T-cell (primary cell): ENCODE data around the gene SSC5D. TPM values are rescaled to one million over a fixed set of nuclear protein-coding genes. Genes with fewer than 3 reads are reported as not detected.
A peak's percentile ranks its signal among the peaks of the same experiment; 100 is the strongest.
"Not testable (repeated sequence)": the region's sequence is repeated elsewhere in the genome, so short reads cannot be mapped to it uniquely, and the experiment has no call there.

Source experiments
- ATAC-seq, 4 experiments: fragments of 200-7000 bp in 3 of 4; fragments of 150-1000 bp in 1 of 4; cut with Tn5 transposase; replicated peaks in 1 of 4; 1 replicate in 3 of 4; 2 replicates in 1 of 4; pipeline ENCODE4 v1.10.0; 2021; ENCODE audit warnings: moderate library complexity in 3 of 4, mild to moderate bottlenecking in 2 of 4, moderate number of reproducible peaks in 1 of 4
- CTCF ChIA-PET, 2 donors: fragments of 300-600 bp; sonication (Branson Sonifier 250); formaldehyde crosslinking; loops; one replicate each; lab custom pipeline; 2022; ENCODE audit warnings: antibody characterized with exemption in 2 of 2; lab: Charles Lee
- POLR2A ChIA-PET, 2 donors: fragments of 300-600 bp; sonication (Branson Sonifier 250); formaldehyde crosslinking; loops; one replicate each; lab custom pipeline; 2022; ENCODE audit warnings: antibody characterized with exemption in 2 of 2; lab: Charles Lee
- DNase-seq, 35 experiments: peaks; one replicate each; pipeline versions ENCODE4 v3.0.0 to v3.0.0-alpha.2; 2013 to 2023
- H3K27ac ChIP-seq: one replicate; pipeline ENCODE4 v1.5.1; 2013; ENCODE audit warnings: low read length
- H3K27me3 ChIP-seq, 2 experiments: replicated peaks in 1 of 2; 1 replicate in 1 of 2; 2 replicates in 1 of 2; pipeline versions ENCODE4 v1.6.1 to v1.7.0; 2013; ENCODE audit warnings: low read length in 1 of 2, mixed read lengths in 1 of 2; ENCODE audit not compliant: control insufficient read depth in 2 of 2, insufficient read depth in 2 of 2; ENCODE audit errors: extremely low read depth in 1 of 2
- H3K36me3 ChIP-seq, 2 donors: 1 replicate in 1 of 2; 2 replicates in 1 of 2; pipeline versions ENCODE4 v1.6.1 to v1.7.0; 2013; ENCODE audit warnings: low read length in 1 of 2; ENCODE audit not compliant: control insufficient read depth in 2 of 2, insufficient read depth in 1 of 2; ENCODE audit errors: extremely low read depth in 1 of 2
- H3K4me1 ChIP-seq, 2 experiments: 1 replicate in 1 of 2; 2 replicates in 1 of 2; pipeline versions ENCODE4 v1.6.1 to v1.7.0; 2013; ENCODE audit warnings: low read length in 2 of 2, mixed read lengths in 1 of 2; ENCODE audit not compliant: insufficient read depth in 2 of 2, control insufficient read depth in 1 of 2; ENCODE audit errors: extremely low read depth in 1 of 2
- H3K4me3 ChIP-seq, 2 donors: 1 replicate in 1 of 2; 2 replicates in 1 of 2; pipeline versions ENCODE4 v1.5.1 to v1.7.0; 2013; ENCODE audit warnings: mild to moderate bottlenecking in 2 of 2, low read length in 1 of 2, moderate library complexity in 1 of 2; ENCODE audit not compliant: control insufficient read depth in 1 of 2; ENCODE audit errors: extremely low read depth in 1 of 2
- H3K9me3 ChIP-seq: 2 replicates; pipeline ENCODE4 v1.7.0; 2013
- H3K27ac Mint-ChIP-seq, 2 donors: one replicate each; pipeline ENCODE4 v1.8.0; 2020 to 2021; ENCODE audit warnings: mild to moderate bottlenecking in 2 of 2, mixed read lengths in 2 of 2
- H3K27me3 Mint-ChIP-seq, 2 donors: one replicate each; pipeline ENCODE4 v1.8.0; 2021 to 2022; ENCODE audit warnings: mixed read lengths in 2 of 2
- H3K36me3 Mint-ChIP-seq: one replicate; pipeline ENCODE4 v1.8.0; 2021; ENCODE audit warnings: mixed read lengths
- H3K4me1 Mint-ChIP-seq, 3 donors: one replicate each; pipeline ENCODE4 v1.8.0; 2020 to 2022; ENCODE audit warnings: mixed read lengths in 3 of 3, mild to moderate bottlenecking in 1 of 3
- H3K4me3 Mint-ChIP-seq, 3 donors: one replicate each; pipeline ENCODE4 v1.8.0; 2020 to 2022; ENCODE audit warnings: mild to moderate bottlenecking in 3 of 3, mixed read lengths in 3 of 3, moderate library complexity in 3 of 3
- H3K9me3 Mint-ChIP-seq, 3 donors: one replicate each; pipeline ENCODE4 v1.8.0; 2020 to 2022; ENCODE audit warnings: mixed read lengths in 3 of 3
- WGBS: methylation state at CpG from one replicate; pipeline ENCODE4 v1.1.5; 2013; ENCODE audit warnings: missing lambda C conversion rate; ENCODE audit not compliant: insufficient coverage; 5-methylcytosine and 5-hydroxymethylcytosine counted together
- total RNA-seq, 35 experiments: library from RNA in 6 of 35; stranded (reverse) in 6 of 35; fragments of 120-200 nt in 1 of 35; gene quantifications; one replicate each; pipeline versions ENCODE4 v1.2.1 to v1.2.4 and lab custom pipeline; 2013 to 2026

Gene SSC5D
- total RNA-seq, 5 donors from 2014 or later (not counting 1 experiment from before 2014, with no cell fraction given), result 0.38 to 1.3 (median 0.66) TPM

DNA sequence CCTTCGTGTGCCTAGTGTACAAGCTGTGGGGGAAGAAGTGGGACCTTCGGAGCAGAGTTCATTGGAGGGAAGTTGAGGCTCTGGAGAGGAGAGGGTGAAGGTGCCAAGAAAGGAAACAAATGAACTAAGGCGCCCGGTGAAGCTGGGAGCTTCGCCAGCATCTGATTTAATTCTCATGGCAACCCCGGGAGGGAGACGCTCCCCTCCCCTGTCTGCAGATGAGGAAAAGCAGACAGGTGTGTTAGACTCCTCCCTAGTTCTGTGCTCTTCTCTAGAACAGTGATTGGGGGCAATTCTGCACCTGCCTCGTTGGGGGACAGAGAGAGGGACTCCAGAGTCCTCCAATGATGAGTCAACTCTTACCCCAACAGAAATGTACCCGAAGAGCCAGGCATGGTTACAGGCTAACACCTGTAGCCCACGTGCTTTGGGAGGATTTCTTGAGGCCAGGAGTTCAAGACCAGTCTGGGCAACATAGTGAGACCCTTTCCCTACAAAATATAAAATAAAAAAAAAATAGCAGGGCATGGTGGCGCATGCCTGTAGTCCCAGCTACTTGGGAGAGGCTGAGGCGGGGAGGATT lies 4.2 kb downstream of the SSC5D start:
- H3K27ac Mint-ChIP-seq, result no peak overlapping the region
- POLR2A ChIA-PET, result no interaction called here
- Histone ChIP-seq H3K27me3 (peaks cover 0 to 49% of the 10 kb centered on the region in 2 experiments), H3K9me3 (no peaks in the 10 kb centered on the region), H3K36me3 (no peaks in the 10 kb centered on the region), H3K27ac (no peak overlapping the region), H3K4me1 (peaks cover 0 to 3% of the 10 kb centered on the region in 2 experiments), H3K4me3 (no peak overlapping the region)
- no peaks in the 10 kb centered on the region for H3K36me3 Mint-ChIP-seq
- H3K27me3 Mint-ChIP-seq, result peaks cover 4 to 19% of the 10 kb centered on the region in 2 donors
- H3K4me1 Mint-ChIP-seq, result peaks cover 0 to 3% (median 0%) of the 10 kb centered on the region in 3 donors
- CTCF ChIA-PET, result no interaction called here
- DNase-seq, result no peak
- no peak for ATAC-seq
- no peak overlapping the region for H3K4me3 Mint-ChIP-seq
- no peaks in the 10 kb centered on the region for H3K9me3 Mint-ChIP-seq
- 34% methylated on average over 4 of the region's 12 CpGs for WGBS

DNA sequence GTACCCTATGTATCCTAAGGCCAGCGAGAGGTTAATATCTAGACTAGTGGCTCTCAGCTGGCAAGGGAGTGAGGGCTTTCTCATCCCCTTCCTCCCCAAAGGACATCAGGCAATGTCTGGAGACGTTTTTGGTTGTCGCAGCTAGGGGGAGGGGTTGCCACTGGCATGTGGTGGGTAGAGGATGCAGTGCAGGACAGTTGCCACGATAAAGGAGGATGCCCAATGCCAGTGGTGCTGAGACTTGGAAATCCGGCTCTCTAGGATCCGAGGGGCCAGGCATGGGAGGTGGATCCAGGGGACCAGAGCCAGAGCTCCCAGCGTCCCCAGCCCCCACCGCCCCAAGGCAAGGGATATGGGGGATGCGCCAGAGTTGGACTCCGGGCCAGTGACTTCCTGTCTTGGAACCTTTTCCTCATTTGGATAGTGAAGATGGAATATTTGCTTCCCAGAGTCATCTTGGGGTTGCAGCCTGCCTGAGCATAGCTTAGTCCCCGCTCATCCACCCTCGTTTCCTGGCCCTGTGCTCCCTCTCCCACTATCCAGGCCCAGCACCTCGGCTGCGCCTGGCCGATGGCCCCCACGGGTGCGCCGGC lies 4.9 kb downstream of the SSC5D start:
- Histone ChIP-seq H3K9me3 (no peaks in the 10 kb centered on the region), H3K4me1 (peaks cover 0 to 3% of the 10 kb centered on the region in 2 experiments), H3K36me3 (no peaks in the 10 kb centered on the region), H3K27ac (no peak overlapping the region), H3K4me3 (no peak overlapping the region), H3K27me3 (peaks cover 0 to 49% of the 10 kb centered on the region in 2 experiments)
- Mint-ChIP-seq H3K4me3 (no peak overlapping the region), H3K4me1 (peaks cover 0 to 3% (median 0%) of the 10 kb centered on the region in 3 donors), H3K9me3 (no peaks in the 10 kb centered on the region), H3K27me3 (peaks cover 4 to 19% of the 10 kb centered on the region in 2 donors), H3K36me3 (no peaks in the 10 kb centered on the region), H3K27ac (no peak overlapping the region)
- WGBS, result 74% methylated on average over 4 of the region's 18 CpGs
- ChIA-PET POLR2A (no interaction called here), CTCF (no interaction called here)
- DNase-seq (no peak), ATAC-seq (no peak)

DNA sequence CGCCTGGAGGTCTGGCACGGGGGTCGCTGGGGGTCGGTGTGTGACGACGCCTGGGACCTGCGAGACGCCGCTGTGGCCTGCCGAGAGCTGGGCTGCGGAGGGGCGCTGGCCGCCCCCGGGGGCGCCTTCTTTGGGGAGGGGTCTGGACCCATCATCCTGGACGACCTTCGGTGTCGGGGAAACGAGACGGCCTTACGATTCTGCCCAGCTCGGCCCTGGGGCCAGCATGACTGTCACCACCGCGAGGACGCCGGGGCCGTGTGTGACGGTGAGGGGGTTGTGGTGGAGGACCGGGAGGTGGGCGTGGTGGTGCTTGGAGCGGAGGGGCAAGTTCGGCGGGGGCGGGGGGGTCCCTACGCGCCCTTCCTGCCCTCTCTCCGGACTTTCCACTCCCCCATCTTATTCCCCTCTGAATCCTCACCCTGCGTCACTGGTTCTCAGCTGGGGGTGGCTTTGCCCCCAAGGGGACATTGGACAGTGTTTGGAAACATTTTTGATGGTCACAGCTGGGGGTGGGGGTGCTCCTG lies 5.5 kb downstream of the SSC5D start:
- Mint-ChIP-seq H3K9me3 (no peaks in the 10 kb centered on the region), H3K4me1 (peaks cover 0 to 3% (median 0%) of the 10 kb centered on the region in 3 donors), H3K27me3 (peaks cover 4 to 19% of the 10 kb centered on the region in 2 donors), H3K27ac (no peak overlapping the region), H3K4me3 (peak overlapping the region in 1 of 3 donors; percentile 45), H3K36me3 (no peaks in the 10 kb centered on the region)
- POLR2A ChIA-PET, result no interaction called here
- CTCF ChIA-PET, result no interaction called here
- H3K27me3 ChIP-seq, result peaks cover 0 to 49% of the 10 kb centered on the region in 2 experiments
- DNase-seq, result no peak
- peaks cover 0 to 3% of the 10 kb centered on the region in 2 experiments for H3K4me1 ChIP-seq
- no peaks in the 10 kb centered on the region for H3K9me3 ChIP-seq
- ATAC-seq, result no peak
- no peak overlapping the region for H3K27ac ChIP-seq
- H3K4me3 ChIP-seq, result no peak overlapping the region
- no peaks in the 10 kb centered on the region for H3K36me3 ChIP-seq
- 82% methylated on average over 13 of the region's 38 CpGs for WGBS

DNA sequence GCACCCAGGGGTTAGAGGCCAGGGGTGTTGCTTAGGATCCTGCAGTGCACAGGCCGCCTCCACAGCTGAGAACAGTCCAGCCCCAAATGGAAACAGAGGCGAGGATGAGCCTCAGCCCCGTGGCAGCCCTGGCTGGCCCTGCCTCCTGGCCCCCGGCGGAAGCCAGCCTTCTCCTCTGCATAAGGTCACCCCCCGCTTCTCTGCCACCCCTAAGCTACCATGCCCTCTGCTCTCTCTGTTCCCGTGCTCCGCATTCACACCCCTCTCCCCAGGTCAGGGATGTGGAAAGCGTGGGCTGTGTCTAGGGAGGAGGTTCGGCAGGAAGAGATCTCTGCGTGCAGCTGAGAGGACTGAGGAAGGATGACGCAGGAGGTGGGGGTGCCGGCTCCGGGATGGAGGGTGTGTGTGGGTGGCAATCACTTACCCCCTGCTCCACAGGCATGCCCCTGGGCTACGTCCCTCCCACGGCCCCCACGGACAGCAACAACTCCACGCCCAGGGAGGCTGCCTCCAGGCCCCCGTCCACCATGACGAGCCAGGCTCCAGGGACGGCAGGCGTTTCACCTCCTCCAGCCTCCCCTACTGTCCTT lies 6.0 kb downstream of the SSC5D start:
- POLR2A ChIA-PET, result no interaction called here
- Mint-ChIP-seq H3K27me3 (peaks cover 4 to 19% of the 10 kb centered on the region in 2 donors), H3K9me3 (no peaks in the 10 kb centered on the region), H3K27ac (no peak overlapping the region), H3K36me3 (no peaks in the 10 kb centered on the region), H3K4me3 (peak overlapping the region; percentile 21 to 69 (median 45)), H3K4me1 (peaks cover 0 to 3% (median 0%) of the 10 kb centered on the region in 3 donors)
- 40% methylated on average over 10 of the region's 22 CpGs for WGBS
- H3K27me3 ChIP-seq, result peaks cover 0 to 49% of the 10 kb centered on the region in 2 experiments
- H3K4me1 ChIP-seq, result peaks cover 0 to 3% of the 10 kb centered on the region in 2 experiments
- CTCF ChIA-PET, result interaction anchor here in 1 of 2 donors (1.1 kb wide), 1 partner anchor 14 kb away, joined by 3 read pairs; no protein-coding TSS in a partner anchor
- DNase-seq (no peak), ATAC-seq (peak; percentile 43 to 58 (median 56))
- H3K36me3 ChIP-seq, result no peaks in the 10 kb centered on the region
- H3K9me3 ChIP-seq, result no peaks in the 10 kb centered on the region
- no peak overlapping the region for H3K27ac ChIP-seq
- H3K4me3 ChIP-seq, result peak overlapping the region in 1 of 2 donors; percentile 10

DNA sequence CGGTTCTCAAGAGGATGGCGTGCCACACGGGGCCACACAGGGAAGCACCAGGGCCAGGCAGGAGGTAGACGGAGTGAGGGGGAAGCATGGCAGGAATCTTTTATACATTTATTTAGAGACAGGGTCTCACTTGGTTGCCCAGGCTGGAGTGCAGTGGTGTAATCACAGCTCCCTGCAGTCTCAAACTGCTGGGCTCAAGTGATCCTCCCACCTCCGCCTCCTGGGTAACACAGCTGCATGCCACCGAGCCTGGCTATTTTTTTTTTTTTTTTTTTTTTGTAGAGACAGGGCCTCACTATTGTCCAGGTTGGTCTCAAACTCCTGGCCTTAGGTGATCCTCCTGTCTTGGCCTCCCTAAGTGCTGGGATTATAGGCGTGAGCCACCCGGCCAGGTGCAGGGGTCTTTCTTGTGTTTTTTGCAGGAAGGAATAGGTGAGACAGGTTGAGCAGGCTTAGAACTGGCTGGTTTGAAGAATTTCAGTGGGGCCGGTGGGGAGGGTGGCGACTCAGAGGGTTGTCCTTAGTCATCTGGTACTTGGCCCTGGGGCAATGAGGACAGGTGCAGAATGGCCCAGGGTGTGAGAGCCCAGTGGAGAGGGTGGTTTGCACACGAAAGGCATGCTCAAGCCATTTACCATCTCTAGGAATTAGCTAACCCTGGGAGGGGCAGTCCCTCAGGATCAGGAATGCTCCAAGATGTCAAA lies 7.6 kb downstream of the SSC5D start:
- POLR2A ChIA-PET, result interaction anchor here in 1 of 2 donors (0.6 kb wide), 1 partner anchor 9 kb away, joined by 3 read pairs; no protein-coding TSS in a partner anchor
- ATAC-seq (no peak), DNase-seq (no peak)
- Histone ChIP-seq H3K4me3 (no peak overlapping the region), H3K27me3 (peaks cover 0 to 37% of the 10 kb centered on the region in 2 experiments), H3K36me3 (no peaks in the 10 kb centered on the region), H3K4me1 (peaks cover 0 to 3% of the 10 kb centered on the region in 2 experiments), H3K9me3 (no peaks in the 10 kb centered on the region), H3K27ac (no peak overlapping the region)
- Mint-ChIP-seq H3K4me3 (no peak overlapping the region), H3K4me1 (peaks cover 0 to 3% (median 0%) of the 10 kb centered on the region in 3 donors), H3K9me3 (no peaks in the 10 kb centered on the region), H3K36me3 (no peaks in the 10 kb centered on the region), H3K27ac (no peak overlapping the region), H3K27me3 (peaks cover 4 to 19% of the 10 kb centered on the region in 2 donors)
- 86% methylated on average over 7 of the region's 11 CpGs for WGBS
- CTCF ChIA-PET, result no interaction called here

DNA sequence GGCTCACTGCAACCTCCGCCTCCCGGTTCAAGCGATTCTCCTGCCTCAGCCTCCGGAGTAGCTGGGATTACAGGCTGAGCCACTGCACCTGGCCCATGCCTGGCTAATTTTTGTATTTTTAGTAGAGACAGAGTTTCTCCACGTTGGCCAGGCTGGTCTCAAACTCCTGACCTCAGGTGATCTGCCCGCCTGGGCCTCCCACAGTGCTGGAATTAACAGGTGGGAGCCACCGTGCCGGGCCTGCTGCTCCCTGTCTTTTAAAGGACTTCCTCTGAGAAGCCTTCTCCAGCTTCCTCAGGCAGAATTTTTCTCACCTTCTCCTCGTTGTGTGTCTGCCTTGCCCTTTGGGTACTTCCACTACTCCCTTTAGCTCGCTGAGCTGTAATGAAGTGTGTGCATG lies 8.6 kb downstream of the SSC5D start:
- DNase-seq, H3K4me3 Mint-ChIP-seq, CTCF ChIA-PET, H3K36me3 Mint-ChIP-seq, H3K9me3 ChIP-seq, H3K4me3 ChIP-seq, ATAC-seq, H3K4me1 ChIP-seq, POLR2A ChIA-PET, H3K9me3 Mint-ChIP-seq, H3K36me3 ChIP-seq, H3K27ac ChIP-seq, H3K27ac Mint-ChIP-seq, H3K4me1 Mint-ChIP-seq: not testable (repeated sequence)
- WGBS, result 86% methylated on average over 8 of the region's 10 CpGs
- peaks cover 0 to 27% of the 10 kb centered on the region in 2 experiments for H3K27me3 ChIP-seq
- peaks cover 4 to 16% of the 10 kb centered on the region in 2 donors for H3K27me3 Mint-ChIP-seq
